Thymus (tissue), 11 donors: ENCODE results near the gene ICA1. TPM values are rescaled to one million over a fixed set of nuclear protein-coding genes. Genes with fewer than 3 reads are reported as not detected.
A peak's percentile ranks its signal among the peaks of the same experiment; 100 is the strongest.

Experiments
- DNase-seq, 9 donors: peaks; one replicate each; pipeline ENCODE4 v3.0.0-alpha.2; 2013; ENCODE audit warnings: low spot score in 9 of 9, low read depth in 6 of 9, missing footprints in 1 of 9
- H3K27ac ChIP-seq, 2 donors: one replicate each; pipeline ENCODE4 v1.5.1; 2013; ENCODE audit warnings: control low read depth in 1 of 2, low read depth in 1 of 2, low read length in 1 of 2, mild to moderate bottlenecking in 1 of 2, moderate library complexity in 1 of 2
- H3K27me3 ChIP-seq, 2 donors: one replicate each; pipeline ENCODE4 v1.5.1; 2013; ENCODE audit warnings: low read length in 1 of 2; ENCODE audit not compliant: control insufficient read depth in 2 of 2, insufficient read depth in 1 of 2
- H3K36me3 ChIP-seq, 2 donors: one replicate each; pipeline ENCODE4 v1.5.1; 2013; ENCODE audit warnings: low read length in 1 of 2, mild to moderate bottlenecking in 1 of 2, moderate library complexity in 1 of 2; ENCODE audit not compliant: control insufficient read depth in 2 of 2, insufficient read depth in 2 of 2
- H3K4me1 ChIP-seq, 2 donors: one replicate each; pipeline ENCODE4 v1.5.1; 2013; ENCODE audit warnings: low read length in 2 of 2; ENCODE audit not compliant: control insufficient read depth in 2 of 2, insufficient read depth in 2 of 2
- H3K4me3 ChIP-seq, 2 donors: one replicate each; pipeline ENCODE4 v1.5.1; 2013; ENCODE audit warnings: low read length in 2 of 2, control low read depth in 1 of 2, mild to moderate bottlenecking in 1 of 2
- H3K9me3 ChIP-seq, 2 donors: one replicate each; pipeline ENCODE4 v1.5.1; 2013; ENCODE audit warnings: low read length in 1 of 2, mild to moderate bottlenecking in 1 of 2; ENCODE audit not compliant: control insufficient read depth in 2 of 2, insufficient read depth in 1 of 2
- WGBS: extraction: QIAGEN DNeasy Blood & Tissue Kit; methylation state at CpG from one replicate; pipeline ENCODE4 v1.1.7; 2013; 5-methylcytosine and 5-hydroxymethylcytosine counted together
- polyA plus RNA-seq: library from polyadenylated mRNA; stranded (reverse); fragments of 200-250 nt; gene quantifications from one replicate; pipeline ENCODE4 v1.2.3, GENCODE V29; 2013
- total RNA-seq: library from RNA; stranded (reverse); fragments of 120-200 nt; gene quantifications from one replicate; pipeline ENCODE4 v1.2.4, GENCODE V29; 2013
- donor health status: healthy.

ICA1 gene
- total and polyA plus RNA-seq, 2 donors: 6.3 to 18.5 TPM

- no peak overlapping the region for H3K4me3 ChIP-seq
- no peaks in the 10 kb centered on the region for H3K36me3 ChIP-seq
- 96% methylated on average over 3 of the region's 3 CpGs for WGBS
- DNase-seq: no peak
- no peak overlapping the region for H3K27ac ChIP-seq
- H3K4me1 ChIP-seq: no peaks in the 10 kb centered on the region
- no peaks in the 10 kb centered on the region for H3K9me3 ChIP-seq
- H3K27me3 ChIP-seq: no peaks in the 10 kb centered on the region
Measured at GRCh38 chr7:8277394-8277982, 15.5 kb upstream of the ICA1 start.

- Histone ChIP-seq H3K27me3 (no peaks in the 10 kb centered on the region), H3K4me1 (no peaks in the 10 kb centered on the region), H3K4me3 (no peak overlapping the region), H3K27ac (no peak overlapping the region), H3K36me3 (no peaks in the 10 kb centered on the region), H3K9me3 (no peaks in the 10 kb centered on the region)
- 94% methylated on average over 2 of the region's 2 CpGs for WGBS
- DNase-seq: no peak
Measured at GRCh38 chr7:8274589-8274988, 12.6 kb upstream of the ICA1 start.

GRCh38 chr7:8271960-8272359 lies 10.0 kb upstream of the ICA1 start:
- no peak for DNase-seq
- Histone ChIP-seq H3K4me3 (no peak overlapping the region), H3K27ac (no peak overlapping the region), H3K36me3 (no peaks in the 10 kb centered on the region), H3K4me1 (no peaks in the 10 kb centered on the region), H3K9me3 (no peaks in the 10 kb centered on the region), H3K27me3 (no peaks in the 10 kb centered on the region)

DNA sequence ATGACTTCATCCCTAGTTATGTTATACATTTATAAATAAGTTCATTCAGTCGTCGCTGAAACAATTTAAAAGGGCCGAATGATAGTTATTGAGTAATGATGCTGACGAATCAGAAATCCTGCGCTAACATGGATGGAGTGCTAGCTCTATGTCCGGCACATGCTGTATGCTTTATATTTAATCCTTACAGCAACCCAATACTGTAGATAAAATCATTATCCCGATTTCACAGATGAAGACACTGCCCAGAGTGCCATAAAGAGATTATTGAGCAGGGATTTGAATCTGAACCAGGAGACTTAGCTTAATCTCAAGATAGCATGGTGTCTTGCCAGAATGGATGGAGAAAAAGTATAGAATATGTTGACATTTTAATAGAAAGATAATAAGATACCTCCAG lies 1.1 kb upstream of the ICA1 start:
- H3K9me3 ChIP-seq: no peaks in the 10 kb centered on the region
- no peak overlapping the region for H3K4me3 ChIP-seq
- no peaks in the 10 kb centered on the region for H3K36me3 ChIP-seq
- 96% methylated on average over 7 of the region's 7 CpGs for WGBS
- peaks cover 2 to 9% of the 10 kb centered on the region in 2 donors for H3K4me1 ChIP-seq
- H3K27ac ChIP-seq: no peak overlapping the region
- peaks cover 24 to 29% of the 10 kb centered on the region in 2 donors for H3K27me3 ChIP-seq
- DNase-seq: no peak

- 7% methylated on average over 31 of the region's 31 CpGs for WGBS
- H3K4me3 ChIP-seq: peak overlapping the region; percentile 46 to 66
- H3K9me3 ChIP-seq: no peaks in the 10 kb centered on the region
- no peaks in the 10 kb centered on the region for H3K36me3 ChIP-seq
- peak overlapping the region in 1 of 2 donors; percentile 8 for H3K27ac ChIP-seq
- peaks cover 24 to 29% of the 10 kb centered on the region in 2 donors for H3K27me3 ChIP-seq
- H3K4me1 ChIP-seq: peaks cover 2 to 9% of the 10 kb centered on the region in 2 donors
- DNase-seq: peak in 2 of 9 donors; percentile 6 to 34
Measured at GRCh38 chr7:8260871-8261694, 884 bp downstream of the ICA1 start.

GRCh38 chr7:8259586-8260222 lies 2.3 kb downstream of the ICA1 start:
- no peak for DNase-seq
- H3K27ac ChIP-seq: no peak overlapping the region
- H3K36me3 ChIP-seq: no peaks in the 10 kb centered on the region
- H3K4me3 ChIP-seq: no peak overlapping the region
- H3K9me3 ChIP-seq: no peaks in the 10 kb centered on the region
- peaks cover 2 to 9% of the 10 kb centered on the region in 2 donors for H3K4me1 ChIP-seq
- 96% methylated on average over 10 of the region's 10 CpGs for WGBS
- peaks cover 24 to 27% of the 10 kb centered on the region in 2 donors for H3K27me3 ChIP-seq

GRCh38 chr7:8258734-8259133 lies 3.2 kb downstream of the ICA1 start:
- Histone ChIP-seq H3K27ac (no peak overlapping the region), H3K9me3 (no peaks in the 10 kb centered on the region), H3K36me3 (no peaks in the 10 kb centered on the region), H3K4me1 (peaks cover 2 to 9% of the 10 kb centered on the region in 2 donors), H3K27me3 (peaks cover 24 to 27% of the 10 kb centered on the region in 2 donors), H3K4me3 (no peak overlapping the region)
- DNase-seq: no peak
- 92% methylated on average over 1 of the region's 1 CpG for WGBS

- Histone ChIP-seq H3K4me1 (peaks cover 2 to 9% of the 10 kb centered on the region in 2 donors), H3K27me3 (peaks cover 23 to 25% of the 10 kb centered on the region in 2 donors), H3K27ac (no peak overlapping the region), H3K36me3 (no peaks in the 10 kb centered on the region), H3K9me3 (no peaks in the 10 kb centered on the region), H3K4me3 (no peak overlapping the region)
- WGBS: 97% methylated on average over 4 of the region's 4 CpGs
- no peak for DNase-seq
Measured at GRCh38 chr7:8258166-8258565, 3.8 kb downstream of the ICA1 start.
